DND-41 (cell line): ENCODE results near the gene GAB1.

ENCODE experiments used
- CTCF ChIP-seq: IDR thresholded peaks from 2 replicates; pipeline ENCODE4 v1.5.1; 2012; ENCODE audit warnings: borderline replicate concordance, low read length, moderate library complexity, mild to moderate bottlenecking; ENCODE audit not compliant: poor library complexity, severe bottlenecking; ENCODE audit errors: extremely low read depth
- EZH2 ChIP-seq: IDR thresholded peaks from 3 replicates; pipeline ENCODE4 v1.6.1; 2012; ENCODE audit warnings: borderline replicate concordance, low read depth, mild to moderate bottlenecking, moderate library complexity, low read length, inconsistent platforms; ENCODE audit not compliant: severe bottlenecking

GRCh38 chr4:143517764-143518163, 181.1 kb downstream of the GAB1 start:
- TF ChIP-seq CTCF (no peak), EZH2 (no peak)
